ENCODE results near the gene FNBP1. TPM values are rescaled to one million over a fixed set of nuclear protein-coding genes. Genes with fewer than 3 reads are reported as not detected.

The FNBP1 gene
- total RNA-seq, 1 experiment from 2014 or later, result 15.8 TPM

GRCh38 chr9:129919841-129920240 lies 123.1 kb downstream of the FNBP1 start:
- no peak for DNase-seq (ENCODE audit: low read depth)

- DNase-seq (ENCODE audit: low read depth), result no peak
Measured at GRCh38 chr9:129919277-129919676, 123.7 kb downstream of the FNBP1 start.

GRCh38 chr9:129918296-129918950 lies 124.6 kb downstream of the FNBP1 start:
- DNase-seq (ENCODE audit: low read depth), result no peak

GRCh38 chr9:129916707-129917106 lies 126.3 kb downstream of the FNBP1 start:
- DNase-seq (ENCODE audit: low read depth), result no peak

GRCh38 chr9:129914051-129914450 lies 128.9 kb downstream of the FNBP1 start:
- no peak for DNase-seq (ENCODE audit: low read depth)

GRCh38 chr9:129910628-129911567 lies 132.1 kb downstream of the FNBP1 start:
- DNase-seq (ENCODE audit: low read depth), result peak; percentile 97

- DNase-seq (ENCODE audit: low read depth), result no peak
Measured at GRCh38 chr9:129909851-129910250, 133.1 kb downstream of the FNBP1 start.

GRCh38 chr9:129908906-129909305 lies 134.1 kb downstream of the FNBP1 start:
- no peak for DNase-seq (ENCODE audit: low read depth)

- DNase-seq (ENCODE audit: low read depth), result no peak
Measured at GRCh38 chr9:129907201-129907600, 135.8 kb downstream of the FNBP1 start.

- no peak for DNase-seq (ENCODE audit: low read depth)
Measured at GRCh38 chr9:129906298-129906697, 136.7 kb downstream of the FNBP1 start.

GRCh38 chr9:129904734-129905133 lies 138.3 kb downstream of the FNBP1 start:
- DNase-seq (ENCODE audit: low read depth), result no peak

- no peak for DNase-seq (ENCODE audit: low read depth)
Measured at GRCh38 chr9:129902740-129903134, 140.3 kb downstream of the FNBP1 start.

GRCh38 chr9:129901993-129902739 lies 140.8 kb downstream of the FNBP1 start:
- DNase-seq (ENCODE audit: low read depth), result no peak

GRCh38 chr9:129900263-129901027 lies 142.5 kb downstream of the FNBP1 start:
- no peak for DNase-seq (ENCODE audit: low read depth)

- no peak for DNase-seq (ENCODE audit: low read depth)
Measured at GRCh38 chr9:129899620-129900019, 143.4 kb downstream of the FNBP1 start.

GRCh38 chr9:129898185-129898584 lies 144.8 kb downstream of the FNBP1 start:
- no peak for DNase-seq (ENCODE audit: low read depth)

GRCh38 chr9:129897263-129897662 lies 145.7 kb downstream of the FNBP1 start:
- DNase-seq (ENCODE audit: low read depth), result no peak

- DNase-seq (ENCODE audit: low read depth), result no peak
Measured at GRCh38 chr9:129895376-129896268, 147.4 kb downstream of the FNBP1 start.

GRCh38 chr9:129894120-129894823 lies 148.7 kb downstream of the FNBP1 start:
- DNase-seq (ENCODE audit: low read depth), result no peak

- DNase-seq (ENCODE audit: low read depth), result no peak
Measured at GRCh38 chr9:129891569-129891968, 151.4 kb downstream of the FNBP1 start.
